IPS DF 4.7 (cell line): ENCODE results near the gene SLC43A3.

Experiments
- DNase-seq: peaks from one replicate; pipeline ENCODE4 v3.0.0-alpha.2; 2013; ENCODE audit warnings: low spot score; ENCODE audit errors: extremely low read depth

Gene SLC43A3

GRCh38 chr11:57358991-57359390, 67.9 kb downstream of the SLC43A3 start:
- no peak for DNase-seq

DNA sequence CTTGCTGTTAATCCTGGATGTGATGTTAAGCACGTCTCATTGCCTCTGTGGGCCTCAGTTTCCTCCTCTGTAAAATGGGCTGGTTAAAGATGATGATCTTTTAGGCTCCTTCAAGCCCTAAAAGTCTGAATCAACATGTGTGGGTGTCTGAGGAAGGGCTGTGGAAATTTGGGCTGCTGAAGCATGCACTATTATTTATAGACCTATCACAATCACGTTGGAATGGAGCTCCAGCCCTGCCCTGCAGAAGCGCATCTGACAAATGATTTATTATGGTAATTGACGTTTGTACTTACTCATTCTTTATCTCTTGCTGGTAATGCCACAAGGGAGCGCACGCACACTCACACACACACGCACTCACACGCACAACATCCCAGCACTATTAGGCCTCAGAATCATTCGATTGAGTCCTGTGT, 68.4 kb downstream of the SLC43A3 start:
- no peak for DNase-seq

GRCh38 chr11:57357856-57358255, 69.1 kb downstream of the SLC43A3 start:
- no peak for DNase-seq

DNA sequence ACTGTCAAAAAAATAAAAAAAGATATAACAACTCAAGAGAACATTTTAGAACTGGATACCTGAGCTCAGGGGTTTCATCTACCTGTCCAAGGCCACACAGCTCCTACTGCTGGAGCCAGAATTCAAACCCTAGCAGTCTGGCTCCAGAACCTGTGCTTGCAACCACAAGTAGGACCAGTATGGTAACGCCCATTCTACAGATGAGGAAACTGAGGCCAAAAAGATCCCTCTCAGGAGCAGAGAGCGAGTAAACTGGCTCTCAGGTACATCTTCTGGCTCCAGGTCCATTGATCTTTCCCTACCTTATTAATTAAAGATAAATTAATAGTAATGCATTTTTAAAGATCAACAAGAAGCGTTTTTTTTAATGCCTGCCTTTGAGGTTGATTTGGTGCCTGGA, 69.6 kb downstream of the SLC43A3 start:
- no peak for DNase-seq
